ENCODE results near the gene CLTRN. TPM values are rescaled to one million over a fixed set of nuclear protein-coding genes. Genes with fewer than 3 reads are reported as not detected.

The CLTRN gene
- not detected in 2 replicates for total RNA-seq

GRCh38 chrX:15664487-15665444 is at the start of gene CLTRN:
Gene CLTRN (minus strand): TSS chrX:15664805. CDS start chrX:15664775, 30 bp downstream.

GRCh38 chrX:15600745-15601144 is 63.9 kb downstream of the CLTRN start, which contains the start of gene ACE2:
Gene ACE2 (minus strand): TSS chrX:15600960. CDS start chrX:15600911, 49 bp downstream.

Other genes starting within 250 kb of the CLTRN start
- gene PIR, start 171.5 kb downstream of the CLTRN start, total RNA-seq = 153 and 415 TPM in 2 replicates
- 141 and 250 TPM in 2 replicates for gene BMX, start 164.0 kb downstream of the CLTRN start, total RNA-seq
- gene ACE2, start 63.8 kb downstream of the CLTRN start, total RNA-seq = not detected in 2 replicates
- 1.3 and 2.3 TPM in 2 replicates for gene CA5B, start 73.5 kb upstream of the CLTRN start, total RNA-seq
- gene ZRSR2, start 125.7 kb upstream of the CLTRN start, total RNA-seq = 1.6 and 6.1 TPM in 2 replicates
- 86.7 and 181 TPM in 2 replicates for gene AP1S2, start 190.0 kb upstream of the CLTRN start, total RNA-seq

Measured in epithelial cell of umbilical artery (primary cell).